Neutrophil (primary cell): ENCODE data around the gene PPP1R2B.
"Not testable (repeated sequence)": the region's sequence is repeated elsewhere in the genome, so short reads cannot be mapped to it uniquely, and the experiment has no call there.

ENCODE experiments used
- H3K27ac ChIP-seq: fragments of 200-600 bp; sonication (generic); 2 replicates; pipeline ENCODE4 v1.5.1; 2016; ENCODE audit warnings: mild to moderate bottlenecking, moderate library complexity
- H3K27me3 ChIP-seq: fragments of 200-600 bp; sonication (generic); 2 replicates; pipeline ENCODE4 v1.6.0; 2016; ENCODE audit warnings: mild to moderate bottlenecking
- H3K36me3 ChIP-seq: fragments of 200-600 bp; sonication (generic); 2 replicates; pipeline ENCODE4 v1.5.1; 2017
- H3K4me1 ChIP-seq, 2 experiments: fragments of 200-600 bp in 1 of 2; sonication (generic) in 1 of 2; 1 replicate in 1 of 2; 2 replicates in 1 of 2; pipeline versions ENCODE4 v1.5.1 to v1.6.1; 2013 to 2016; ENCODE audit warnings: low read depth in 1 of 2, low read length in 1 of 2, mild to moderate bottlenecking in 1 of 2, moderate library complexity in 1 of 2; ENCODE audit not compliant: control insufficient read depth in 1 of 2, insufficient read depth in 1 of 2
- H3K4me3 ChIP-seq, 2 experiments: fragments of 200-600 bp in 1 of 2; sonication (generic) in 1 of 2; 1 replicate in 1 of 2; 2 replicates in 1 of 2; pipeline ENCODE4 v1.5.1; 2013 to 2016; ENCODE audit warnings: low read depth in 1 of 2, low read length in 1 of 2, mild to moderate bottlenecking in 1 of 2, moderate library complexity in 1 of 2
- H3K9me3 ChIP-seq: fragments of 200-600 bp; sonication (generic); 2 replicates; pipeline ENCODE4 v1.5.1; 2016
- TF ChIP-seq, protein P1 (sequence below): fragments of 200-600 bp; sonication (generic); IDR thresholded peaks from 2 replicates; pipeline ENCODE4 v1.5.1; 2016; ENCODE audit warnings: antibody characterized with exemption

Gene PPP1R2B

DNA sequence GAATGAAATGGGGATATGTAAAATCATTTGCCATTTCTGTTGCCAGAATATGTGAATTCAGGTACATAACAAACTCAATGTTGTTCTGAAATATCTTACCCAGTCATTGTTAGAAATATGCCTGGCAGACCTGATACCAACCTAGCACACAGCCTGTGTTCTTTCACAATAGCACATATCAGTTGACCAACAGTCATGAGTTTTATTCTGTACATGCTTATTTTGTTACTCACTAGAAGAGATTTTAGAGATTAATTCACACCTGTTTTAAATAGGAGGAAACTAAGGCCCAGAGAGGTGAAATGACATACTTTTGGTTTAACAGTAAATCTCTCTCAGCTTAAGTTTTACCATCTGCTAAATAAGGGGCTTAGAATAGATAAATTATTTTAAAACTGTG lies 8.4 kb upstream of the PPP1R2B start:
- H3K4me3 ChIP-seq = no peak overlapping the region
- no peaks in the 10 kb centered on the region for H3K9me3 ChIP-seq
- TF ChIP-seq, protein P1, sequence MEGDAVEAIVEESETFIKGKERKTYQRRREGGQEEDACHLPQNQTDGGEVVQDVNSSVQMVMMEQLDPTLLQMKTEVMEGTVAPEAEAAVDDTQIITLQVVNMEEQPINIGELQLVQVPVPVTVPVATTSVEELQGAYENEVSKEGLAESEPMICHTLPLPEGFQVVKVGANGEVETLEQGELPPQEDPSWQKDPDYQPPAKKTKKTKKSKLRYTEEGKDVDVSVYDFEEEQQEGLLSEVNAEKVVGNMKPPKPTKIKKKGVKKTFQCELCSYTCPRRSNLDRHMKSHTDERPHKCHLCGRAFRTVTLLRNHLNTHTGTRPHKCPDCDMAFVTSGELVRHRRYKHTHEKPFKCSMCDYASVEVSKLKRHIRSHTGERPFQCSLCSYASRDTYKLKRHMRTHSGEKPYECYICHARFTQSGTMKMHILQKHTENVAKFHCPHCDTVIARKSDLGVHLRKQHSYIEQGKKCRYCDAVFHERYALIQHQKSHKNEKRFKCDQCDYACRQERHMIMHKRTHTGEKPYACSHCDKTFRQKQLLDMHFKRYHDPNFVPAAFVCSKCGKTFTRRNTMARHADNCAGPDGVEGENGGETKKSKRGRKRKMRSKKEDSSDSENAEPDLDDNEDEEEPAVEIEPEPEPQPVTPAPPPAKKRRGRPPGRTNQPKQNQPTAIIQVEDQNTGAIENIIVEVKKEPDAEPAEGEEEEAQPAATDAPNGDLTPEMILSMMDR = no peak
- H3K27me3 ChIP-seq = no peaks in the 10 kb centered on the region
- no peak overlapping the region for H3K27ac ChIP-seq
- H3K4me1 ChIP-seq = no peaks in the 10 kb centered on the region
- H3K36me3 ChIP-seq = no peaks in the 10 kb centered on the region

DNA sequence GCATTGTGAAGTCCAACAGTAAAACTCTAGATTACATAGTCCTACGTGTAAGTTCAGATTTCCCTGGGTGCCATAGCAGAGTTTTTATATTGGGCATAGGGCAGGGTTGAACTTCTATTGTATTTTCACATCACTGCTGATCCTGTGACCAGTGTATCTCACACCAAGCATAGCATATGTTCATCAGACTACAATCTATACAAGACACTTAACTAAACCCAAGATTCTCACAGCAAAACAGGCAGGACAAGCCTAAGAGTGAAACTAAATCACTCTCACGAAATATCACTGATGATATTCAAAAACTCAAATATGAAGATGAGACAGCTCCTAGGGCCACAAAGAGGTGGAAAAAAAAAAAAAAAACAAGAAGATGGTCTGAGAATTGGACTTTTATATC lies 3.2 kb upstream of the PPP1R2B start:
- Histone ChIP-seq H3K36me3 (no peaks in the 10 kb centered on the region), H3K9me3 (no peaks in the 10 kb centered on the region), H3K4me1 (no peaks in the 10 kb centered on the region), H3K27ac (no peak overlapping the region), H3K4me3 (no peak overlapping the region), H3K27me3 (peaks cover 11% of the 10 kb centered on the region)
- TF ChIP-seq, protein P1 = no peak

DNA sequence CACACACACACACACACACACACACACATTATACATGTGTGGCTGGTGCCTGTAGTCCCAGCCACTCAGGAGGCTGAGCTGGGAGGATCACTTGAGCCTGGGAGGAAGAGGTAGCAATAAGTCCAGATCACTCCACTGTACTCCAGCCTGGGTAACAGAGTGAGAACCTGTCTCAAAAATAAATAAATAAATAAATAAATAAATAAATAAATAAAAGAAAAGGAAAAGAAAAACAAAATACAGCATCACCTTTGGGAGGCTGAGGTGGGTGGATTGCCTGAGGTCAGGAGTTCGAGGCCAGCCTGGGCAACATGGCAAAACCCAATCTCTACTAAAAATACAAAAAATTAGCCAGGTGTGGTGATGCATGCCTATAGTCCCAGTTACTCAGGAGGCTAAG lies 1.6 kb upstream of the PPP1R2B start:
- not testable (repeated sequence) for H3K36me3 ChIP-seq, H3K27ac ChIP-seq, H3K4me1 ChIP-seq, H3K9me3 ChIP-seq, H3K4me3 ChIP-seq
- peaks cover 11% of the 10 kb centered on the region for H3K27me3 ChIP-seq

DNA sequence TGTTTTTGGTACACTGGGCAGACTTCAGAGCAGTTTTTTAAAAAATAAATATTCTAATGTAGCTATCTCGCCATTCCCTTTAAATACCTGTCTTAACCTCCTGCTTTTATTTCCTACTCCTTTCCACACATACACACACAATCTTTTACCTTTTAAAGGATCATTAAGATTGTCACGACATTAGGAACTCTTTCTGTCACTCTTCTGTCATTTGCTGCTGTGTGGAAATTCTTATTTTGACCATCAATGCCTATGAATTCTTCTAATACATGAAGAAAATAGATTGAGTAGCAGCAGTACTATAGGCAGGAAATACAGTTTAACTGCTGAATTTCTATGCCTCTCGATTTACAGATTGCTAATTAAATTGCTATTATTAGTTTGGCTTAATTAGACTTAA lies 1.8 kb downstream of the PPP1R2B start:
- TF ChIP-seq, protein P1 = no peak

DNA sequence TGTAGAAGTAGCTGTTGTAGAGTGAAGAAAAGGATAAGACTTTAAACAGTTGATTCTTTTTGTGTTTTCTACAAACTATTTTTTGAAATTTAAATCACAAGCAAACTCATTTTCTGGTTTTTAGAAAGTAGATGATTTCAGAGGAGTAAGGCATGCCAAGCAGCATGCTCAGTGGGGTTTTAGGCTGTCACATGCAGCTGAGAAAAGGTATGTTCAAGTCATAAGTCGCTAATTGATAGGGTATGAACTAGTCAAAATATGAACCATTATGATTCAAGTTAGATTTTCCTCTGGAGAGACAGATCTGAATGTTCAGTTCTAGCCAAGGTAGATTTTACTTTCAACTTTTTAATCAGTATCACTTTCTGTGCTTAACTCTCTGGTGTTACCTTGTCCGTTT lies 3.0 kb downstream of the PPP1R2B start:
- not testable (repeated sequence) for H3K9me3 ChIP-seq, H3K36me3 ChIP-seq, H3K27ac ChIP-seq, H3K4me1 ChIP-seq, H3K4me3 ChIP-seq
- H3K27me3 ChIP-seq = peaks cover 11% of the 10 kb centered on the region

More for the DNA sequence above, 1.8 kb downstream of the PPP1R2B start:
- H3K27ac ChIP-seq = no peak overlapping the region
- H3K4me1 ChIP-seq = no peaks in the 10 kb centered on the region
- H3K4me3 ChIP-seq = no peak overlapping the region
- peaks cover 11% of the 10 kb centered on the region for H3K27me3 ChIP-seq
- no peaks in the 10 kb centered on the region for H3K36me3 ChIP-seq
- H3K9me3 ChIP-seq = no peaks in the 10 kb centered on the region

DNA sequence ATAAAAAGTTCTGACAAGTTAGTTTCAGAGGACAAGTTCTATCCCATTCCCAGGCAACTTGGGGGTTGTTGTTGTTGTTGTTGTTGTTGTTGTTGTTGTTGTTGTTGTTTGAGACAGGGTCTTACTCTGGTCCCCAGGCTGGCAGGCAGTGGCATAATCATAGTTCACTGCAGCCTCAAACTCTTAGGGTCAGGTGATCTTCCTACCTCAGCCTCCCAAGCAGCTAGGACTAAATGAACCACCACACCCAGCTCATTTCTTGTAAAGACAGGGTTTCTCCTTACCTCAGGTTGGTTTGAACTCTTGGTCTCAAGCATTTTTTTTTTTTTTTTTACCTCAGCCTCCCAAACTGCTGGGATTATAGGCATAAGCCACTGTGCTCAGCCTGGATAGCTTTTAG lies 15.3 kb downstream of the PPP1R2B start:
- H3K36me3 ChIP-seq = no peaks in the 10 kb centered on the region
- no peaks in the 10 kb centered on the region for H3K27me3 ChIP-seq
- no peaks in the 10 kb centered on the region for H3K9me3 ChIP-seq
- TF ChIP-seq, protein P1 = no peak
- H3K27ac ChIP-seq = no peak overlapping the region
- H3K4me1 ChIP-seq = no peaks in the 10 kb centered on the region
- no peak overlapping the region for H3K4me3 ChIP-seq

DNA sequence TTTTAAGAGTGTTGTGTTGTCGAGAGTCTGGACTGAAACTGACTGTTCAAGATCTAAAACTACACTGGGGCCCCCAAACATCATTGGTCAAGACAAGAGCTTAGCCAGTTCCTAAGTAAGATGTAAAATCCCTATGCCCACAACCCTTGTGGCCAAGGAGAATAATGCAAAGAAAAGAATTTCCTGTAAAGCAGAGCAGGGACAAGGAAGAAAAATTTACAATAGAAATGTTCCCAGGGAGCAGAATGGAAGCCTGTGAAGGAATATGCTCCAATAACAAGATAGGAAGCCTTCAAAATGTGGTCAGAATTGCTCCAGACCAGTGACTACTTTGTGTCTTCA lies 20.4 kb downstream of the PPP1R2B start:
- Histone ChIP-seq H3K27me3 (no peaks in the 10 kb centered on the region), H3K4me1 (no peaks in the 10 kb centered on the region), H3K4me3 (no peak overlapping the region), H3K27ac (no peak overlapping the region), H3K36me3 (no peaks in the 10 kb centered on the region), H3K9me3 (no peaks in the 10 kb centered on the region)
- TF ChIP-seq, protein P1 = no peak
